A549 treated with ZK216348 at 1 μM for 4 hours (cell line): ENCODE results near the gene NLRP11. TPM values are rescaled to one million over a fixed set of nuclear protein-coding genes. Genes with fewer than 3 reads are reported as not detected.

ENCODE experiments used
- total RNA-seq: library from RNA; stranded (reverse); fragments of 200-300 nt; extraction: Qiagen RNA extraction; gene quantifications from 5 replicates; pipeline ENCODE4 v1.2.3, GENCODE V29; 2022; ENCODE audit warnings: low read depth

The NLRP11 gene
- 0.05 to 0.06 TPM in 2 of 5 replicates, not detected in the others for total RNA-seq

DNA sequence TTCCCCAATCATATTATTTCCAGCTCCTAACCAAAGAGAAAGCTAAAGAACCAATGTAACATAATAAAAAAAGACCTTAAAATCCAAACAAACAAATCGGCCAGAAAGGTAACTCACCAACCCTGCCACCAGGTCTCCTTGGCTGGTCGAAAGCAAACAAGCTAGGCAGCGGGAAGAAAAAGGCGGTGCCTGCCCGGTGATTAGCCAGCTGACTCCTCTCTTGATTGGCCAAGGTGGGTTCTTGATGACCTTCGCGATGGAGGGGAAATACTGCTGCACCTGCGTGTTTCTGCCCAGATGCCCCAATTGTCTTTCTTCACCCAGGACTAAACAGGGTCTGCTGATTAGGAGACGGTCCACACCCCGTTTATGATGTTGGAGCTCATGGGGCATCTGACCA is at the start of gene NLRP11:
TSS of gene NLRP11 (minus strand) at position 154 of the 400 bp plus-strand sequence. CDS start 13,825 bp downstream, outside the sequence.

DNA sequence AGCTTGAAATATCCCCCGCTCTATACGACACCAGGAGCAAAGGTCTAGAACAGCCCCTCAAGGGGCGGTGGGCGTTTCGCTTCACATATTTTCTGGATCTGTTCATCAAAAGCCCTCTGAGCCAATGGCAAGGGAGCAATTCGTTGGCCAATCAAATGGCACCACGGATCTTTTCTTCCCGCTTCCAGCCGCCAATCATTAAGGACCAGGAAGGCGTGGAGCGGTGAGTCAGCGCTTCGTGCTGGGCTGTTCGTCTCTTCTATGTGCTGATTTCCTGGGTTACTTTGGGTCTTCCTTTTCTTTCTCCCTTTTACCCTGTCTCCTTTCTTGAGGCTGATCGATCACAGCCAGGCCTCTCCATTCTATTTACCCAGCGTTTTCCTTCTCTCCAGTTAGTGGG is 4.5 kb upstream of the NLRP11 start, which contains the start of gene NLRP4:
TSS of gene NLRP4 (plus strand) at position 201 of the 400 bp plus-strand sequence. CDS start 15,541 bp downstream, outside the sequence.

GRCh38 chr19:55768818-55769217 is 63.0 kb downstream of the NLRP11 start, which contains the start of gene RFPL4AL1:
Gene RFPL4AL1, plus strand, starts transcription at chr19:55769118. Its CDS starts 2,687 bp downstream, at chr19:55771805.

GRCh38 chr19:55758797-55759196 is 73.0 kb downstream of the NLRP11 start, which contains the start of gene RFPL4A:
Gene RFPL4A, plus strand, starts transcription at chr19:55759097. Its CDS starts 2,704 bp downstream, at chr19:55761801.

DNA sequence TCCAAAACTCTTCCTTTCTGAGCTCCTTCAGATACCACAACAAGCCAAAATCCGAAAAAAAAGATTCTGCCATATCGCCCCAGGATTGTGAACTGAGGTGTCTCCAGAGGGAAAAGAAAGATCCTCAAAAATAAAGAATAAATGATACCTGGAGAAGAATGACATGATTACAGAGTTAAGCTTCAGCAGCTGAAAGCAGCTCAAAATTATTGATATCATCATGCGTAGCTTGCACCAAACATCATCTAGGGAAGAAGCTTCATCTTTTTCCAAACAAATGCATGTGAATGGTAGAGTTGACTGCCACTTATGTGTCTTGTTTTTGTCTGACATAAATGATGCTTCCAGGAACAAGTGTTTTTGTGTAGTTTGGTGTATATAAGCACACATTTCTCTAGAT is 93.5 kb downstream of the NLRP11 start, which contains the start of gene NLRP9:
TSS of gene NLRP9 (minus strand) at position 101 of the 400 bp plus-strand sequence. CDS start at position 73, 28 bp downstream.

Other genes with a start within 250 kb of the NLRP11 start
- 17.5 to 25.7 TPM (median 24.4 TPM) in 5 replicates for gene FIZ1, start 232.5 kb downstream of the NLRP11 start, total RNA-seq
- gene ZNF524, start 231.7 kb downstream of the NLRP11 start, total RNA-seq, result 5.5 to 21.0 TPM (median 18.9 TPM) in 5 replicates
- 5.4 to 14.2 TPM (median 13.0 TPM) in 5 replicates for gene ZNF865, start 226.4 kb downstream of the NLRP11 start, total RNA-seq
- 4.2 to 6.8 TPM (median 6.3 TPM) in 5 replicates for gene ZNF784, start 207.4 kb downstream of the NLRP11 start, total RNA-seq
- 28.5 to 56.8 TPM (median 53.1 TPM) in 5 replicates for gene ZNF580, start 191.0 kb downstream of the NLRP11 start, total RNA-seq
- 30.4 to 50.5 TPM (median 46.8 TPM) in 5 replicates for gene ZNF581, start 188.3 kb downstream of the NLRP11 start, total RNA-seq
- 12.8 to 19.3 TPM (median 18.8 TPM) in 5 replicates for gene CCDC106, start 183.8 kb downstream of the NLRP11 start, total RNA-seq
- gene U2AF2, start 177.0 kb downstream of the NLRP11 start, total RNA-seq, result 185 to 322 TPM (median 309 TPM) in 5 replicates
- gene EPN1, start 156.8 kb downstream of the NLRP11 start, total RNA-seq, result 96.1 to 229 TPM (median 208 TPM) in 5 replicates
- not detected in 5 replicates for gene NLRP9, start 93.6 kb downstream of the NLRP11 start, total RNA-seq
- 0.28 to 1.1 TPM (median 0.51 TPM) in 4 of 5 replicates, not detected in the other for gene RFPL4A, start 72.9 kb downstream of the NLRP11 start, total RNA-seq
- not detected in 5 replicates for gene RFPL4AL1, start 62.9 kb downstream of the NLRP11 start, total RNA-seq
- gene NLRP4, start 4.5 kb upstream of the NLRP11 start, total RNA-seq, result not detected in 5 replicates
- not detected in 5 replicates for gene NLRP13, start 100.3 kb upstream of the NLRP11 start, total RNA-seq
- not detected in 5 replicates for gene NLRP8, start 115.8 kb upstream of the NLRP11 start, total RNA-seq
- gene NLRP5, start 154.8 kb upstream of the NLRP11 start, total RNA-seq, result not detected in 5 replicates